HG03439 (cell line): Measurements from ENCODE around the gene OOSP2.
"Not testable (repeated sequence)": the region's sequence is repeated elsewhere in the genome, so short reads cannot be mapped to it uniquely, and the experiment has no call there.

Experiments used
- ATAC-seq: cut with Tn5 transposase; IDR thresholded peaks from one replicate; pipeline ENCODE4 v1.9.1; 2021; ENCODE audit warnings: mild to moderate bottlenecking, moderate library complexity; ENCODE audit not compliant: unreplicated experiment

The OOSP2 gene, protein sequence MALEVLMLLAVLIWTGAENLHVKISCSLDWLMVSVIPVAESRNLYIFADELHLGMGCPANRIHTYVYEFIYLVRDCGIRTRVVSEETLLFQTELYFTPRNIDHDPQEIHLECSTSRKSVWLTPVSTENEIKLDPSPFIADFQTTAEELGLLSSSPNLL

DNA sequence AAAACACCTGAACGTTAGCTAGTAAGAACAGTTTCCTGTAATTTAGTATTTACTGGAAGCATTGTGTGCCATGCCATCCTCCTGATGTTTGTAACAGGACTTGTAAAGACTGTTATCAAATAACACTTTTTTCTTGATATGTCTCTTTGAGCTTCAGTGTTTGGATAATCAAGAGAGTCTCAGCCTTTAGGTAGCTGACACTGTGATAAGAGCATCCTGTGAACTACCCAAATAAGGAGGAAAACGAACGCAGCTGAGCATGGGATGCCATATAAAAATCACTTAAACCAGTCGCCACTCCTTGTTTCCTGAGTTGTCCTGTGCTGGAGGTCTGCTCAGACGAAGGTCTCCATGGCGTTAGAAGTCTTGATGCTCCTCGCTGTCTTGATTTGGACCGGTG lies at the start of gene OOSP2:
TSS of gene OOSP2 (plus strand) at position 301 of the 400 bp plus-strand sequence. CDS start at position 352, 51 bp downstream.
- no peak for ATAC-seq

DNA sequence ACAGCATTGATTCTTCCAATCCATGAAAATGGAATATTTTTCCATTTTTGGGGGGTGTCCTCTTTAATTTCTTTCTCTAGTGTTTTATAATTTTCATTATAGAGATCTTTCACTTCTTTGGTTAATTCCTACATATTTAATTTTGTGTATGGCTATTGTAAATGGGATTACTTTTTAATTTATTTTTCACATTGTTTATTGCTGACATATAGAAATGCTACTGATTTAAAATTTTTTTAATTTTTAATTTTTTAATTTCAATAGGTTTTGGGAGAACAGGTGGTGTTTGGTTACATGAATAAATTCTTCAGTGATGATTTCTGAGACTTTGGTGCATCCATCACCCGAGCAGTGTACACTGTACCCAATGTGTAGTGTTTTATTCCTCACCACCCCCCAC lies 49.8 kb upstream of the OOSP2 start:
- ATAC-seq, result no peak

DNA sequence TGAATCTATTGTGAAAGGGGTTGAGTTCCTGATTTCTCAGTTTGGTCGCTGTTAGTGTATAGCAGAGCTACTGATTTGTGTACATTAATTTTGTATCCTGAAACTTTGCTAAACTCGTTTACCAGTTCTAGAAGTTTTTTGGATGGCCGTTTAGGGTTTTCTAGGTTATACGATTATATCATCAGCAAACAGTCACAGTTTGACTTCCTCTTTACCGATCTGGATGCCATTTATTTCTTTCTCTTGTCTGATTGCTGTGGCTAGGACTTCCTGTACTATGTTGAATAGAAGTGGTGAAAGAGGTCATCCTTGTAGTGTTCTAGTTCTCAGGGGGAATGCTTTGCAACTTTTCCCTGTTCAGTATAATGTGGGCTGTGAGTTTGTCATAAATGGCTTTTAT lies 47.8 kb upstream of the OOSP2 start:
- ATAC-seq, result no peak

DNA sequence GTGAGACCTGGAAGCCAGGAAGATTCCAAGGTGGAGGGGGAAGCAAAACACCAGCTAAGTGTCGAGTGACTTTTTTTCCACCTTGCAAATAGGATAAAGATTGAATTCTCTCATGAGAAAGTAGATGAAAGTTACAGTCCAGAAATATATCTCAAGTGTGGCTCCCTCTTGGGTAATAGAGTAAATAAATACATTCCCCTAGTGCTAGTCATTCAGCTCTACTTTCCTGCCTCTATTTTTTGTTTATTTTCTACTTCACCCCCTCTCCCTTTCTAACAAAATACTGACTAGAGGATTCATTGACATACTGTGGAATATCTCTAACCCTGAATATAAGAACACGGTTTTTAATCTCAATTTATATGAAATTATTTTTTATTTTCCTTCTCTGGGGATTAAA lies 42.4 kb upstream of the OOSP2 start:
- no peak for ATAC-seq

DNA sequence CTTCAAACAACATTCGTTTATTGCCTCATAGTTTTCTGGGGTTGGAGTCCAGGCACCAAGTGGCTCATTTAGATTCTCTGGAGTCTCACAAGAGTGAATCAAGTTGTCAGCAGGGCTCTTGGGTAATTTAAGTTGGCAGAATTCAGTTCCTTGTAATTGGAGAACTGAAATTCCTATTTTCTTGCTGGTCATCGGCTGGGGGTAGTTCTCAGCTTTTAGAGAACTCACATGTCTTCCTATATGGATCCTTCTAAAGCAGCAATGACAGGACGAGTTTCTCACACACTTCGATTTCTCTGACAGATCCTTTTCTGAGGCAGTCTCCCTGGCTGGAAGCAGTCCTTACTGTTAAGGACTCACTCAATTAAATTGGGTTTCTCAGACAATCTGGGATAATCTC lies 40.5 kb upstream of the OOSP2 start:
- no peak for ATAC-seq

DNA sequence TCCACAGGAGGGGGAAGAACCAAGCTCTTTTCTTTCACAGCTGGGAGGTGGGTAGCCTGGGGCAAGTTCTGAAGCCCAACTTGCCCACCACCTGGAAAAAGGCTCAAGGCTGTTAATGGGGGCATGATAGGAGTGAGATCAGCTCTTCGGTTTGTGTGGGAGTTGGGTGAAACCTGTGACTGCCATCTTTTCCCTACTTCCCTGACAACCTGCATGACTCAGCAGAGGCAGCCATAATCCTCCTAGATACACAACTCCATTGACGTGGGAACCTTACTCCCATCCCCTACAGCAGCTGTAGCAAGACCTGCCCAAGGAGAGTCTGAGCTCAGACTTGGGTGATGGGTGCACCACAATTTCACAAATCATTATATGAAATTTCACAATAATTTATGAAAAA lies 36.5 kb upstream of the OOSP2 start:
- no peak for ATAC-seq

DNA sequence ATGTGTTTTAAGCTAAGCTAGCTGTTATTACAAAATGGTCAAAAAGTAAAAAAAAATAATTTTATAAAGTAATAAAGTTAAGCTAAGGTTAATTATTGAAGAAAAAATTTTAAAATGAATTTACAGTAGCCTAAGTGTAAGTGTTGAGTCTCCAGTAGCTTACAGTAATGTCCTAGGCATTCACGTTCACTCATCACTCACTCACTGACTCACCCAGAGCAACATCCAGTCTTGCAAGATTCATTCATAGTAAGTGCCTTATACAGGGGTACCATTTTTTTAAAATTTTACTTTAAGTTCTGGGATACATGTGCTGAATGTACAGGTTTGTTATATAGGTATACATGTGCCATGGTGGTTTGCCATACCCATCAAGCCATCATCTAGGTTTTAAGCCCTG lies 34.8 kb upstream of the OOSP2 start:
- no peak for ATAC-seq

DNA sequence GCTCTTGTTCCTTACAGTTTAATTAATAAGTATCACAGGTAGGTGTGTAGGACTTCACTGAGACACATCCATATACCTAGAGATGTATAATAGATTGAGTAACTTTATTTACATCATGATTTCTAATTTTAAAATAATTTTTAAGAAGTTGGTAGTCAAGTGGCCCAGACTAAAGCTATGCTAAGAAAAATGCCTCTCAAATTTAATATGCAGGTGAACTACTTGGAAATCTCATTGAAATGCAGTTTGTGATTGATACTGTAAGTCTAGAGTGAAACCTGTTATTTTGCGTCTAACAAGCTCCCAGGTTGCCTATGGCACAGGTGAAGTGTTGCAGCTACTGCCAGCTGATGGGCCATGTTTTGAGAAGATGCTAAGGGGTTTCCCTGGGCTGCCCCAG lies 23.3 kb upstream of the OOSP2 start, which contains the start of gene OOSP4B:
TSS of gene OOSP4B (plus strand) at position 301 of the 400 bp plus-strand sequence.
- no peak for ATAC-seq

DNA sequence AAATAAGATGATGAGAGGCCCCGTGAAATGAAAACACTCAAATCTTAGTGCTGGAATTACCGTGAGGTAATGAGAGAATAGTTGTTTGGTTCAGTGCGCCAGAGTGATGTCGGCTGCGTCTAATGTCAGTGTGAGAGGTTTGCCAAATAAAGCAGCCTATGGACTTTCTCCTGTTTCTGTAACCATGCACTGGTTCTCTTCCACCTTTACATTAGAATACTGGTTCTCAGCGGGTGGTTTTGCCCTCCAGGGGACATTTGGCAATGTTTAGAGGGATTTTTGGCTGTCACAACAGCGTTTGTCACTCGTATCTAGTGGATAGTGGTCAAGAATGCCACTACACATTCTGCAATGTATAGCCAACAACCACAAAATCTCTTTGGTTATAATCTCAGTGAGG lies 22.2 kb upstream of the OOSP2 start:
- no peak for ATAC-seq

DNA sequence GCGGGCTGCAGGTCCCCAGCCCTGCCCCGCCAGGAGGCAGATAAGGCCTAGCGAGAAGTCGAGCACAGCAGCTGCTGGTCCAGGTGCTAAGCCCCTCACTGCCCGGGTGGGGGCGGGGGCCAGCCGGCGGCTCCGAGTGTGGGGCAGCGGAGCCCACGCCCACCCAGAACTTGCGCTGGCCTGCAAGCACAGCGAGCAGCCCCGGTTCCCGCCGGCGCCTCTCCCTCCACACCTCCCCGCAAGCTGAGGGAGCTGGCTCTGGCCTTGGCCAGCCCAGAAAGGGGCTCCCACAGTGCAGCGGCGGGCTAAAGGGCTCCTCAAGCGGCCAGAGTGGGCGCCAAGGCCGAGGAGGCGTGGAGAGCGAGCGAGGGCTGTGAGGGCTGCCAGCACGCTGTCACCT lies 19.8 kb upstream of the OOSP2 start:
- ATAC-seq, result not testable (repeated sequence)

DNA sequence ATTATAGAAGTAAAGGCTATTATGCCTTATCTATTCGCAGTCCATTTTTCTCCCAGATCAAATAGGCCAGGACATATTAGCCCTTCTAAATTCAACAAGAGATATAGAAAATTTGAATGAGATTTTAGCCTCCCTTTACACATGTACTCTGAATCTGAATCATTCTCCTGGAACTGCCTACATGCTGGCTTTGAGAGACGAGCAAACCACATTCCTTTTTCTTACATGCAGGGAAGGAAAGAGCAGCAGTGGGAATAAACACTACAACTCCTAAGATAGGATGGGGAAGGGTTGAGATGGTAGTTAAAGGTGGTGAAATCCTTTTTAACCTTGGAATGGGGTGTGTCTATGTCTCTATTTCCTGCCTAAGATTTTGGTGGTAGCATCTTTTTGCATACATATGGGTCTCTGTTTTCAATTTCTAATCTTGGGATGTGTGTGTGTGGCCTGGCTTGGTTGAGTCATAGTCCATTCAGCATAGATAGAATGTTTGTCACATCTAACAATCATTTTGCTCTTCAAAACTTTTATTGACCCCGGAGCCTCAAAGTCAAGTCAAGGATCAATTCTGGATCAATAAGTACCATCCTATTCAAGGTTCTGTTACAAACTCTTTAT lies 11.1 kb upstream of the OOSP2 start:
- no peak for ATAC-seq

DNA sequence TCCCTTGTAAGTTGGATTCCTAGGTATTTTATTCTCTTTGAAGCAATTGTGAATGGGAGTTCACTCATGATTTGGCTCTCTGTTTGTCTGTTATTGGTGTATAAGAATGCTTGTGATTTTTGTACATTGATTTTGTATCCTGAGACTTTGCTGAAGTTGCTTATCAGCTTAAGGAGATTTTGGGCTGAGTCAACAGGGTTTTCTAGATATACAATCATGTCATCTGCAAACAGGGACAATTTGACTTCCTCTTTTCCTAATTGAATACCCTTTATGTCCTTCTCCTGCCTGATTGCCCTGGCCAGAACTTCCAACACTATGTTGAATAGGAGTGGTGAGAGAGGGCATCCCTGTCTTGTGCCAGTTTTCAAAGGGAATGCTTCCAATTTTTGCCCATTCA lies 10.2 kb downstream of the OOSP2 start:
- not testable (repeated sequence) for ATAC-seq

DNA sequence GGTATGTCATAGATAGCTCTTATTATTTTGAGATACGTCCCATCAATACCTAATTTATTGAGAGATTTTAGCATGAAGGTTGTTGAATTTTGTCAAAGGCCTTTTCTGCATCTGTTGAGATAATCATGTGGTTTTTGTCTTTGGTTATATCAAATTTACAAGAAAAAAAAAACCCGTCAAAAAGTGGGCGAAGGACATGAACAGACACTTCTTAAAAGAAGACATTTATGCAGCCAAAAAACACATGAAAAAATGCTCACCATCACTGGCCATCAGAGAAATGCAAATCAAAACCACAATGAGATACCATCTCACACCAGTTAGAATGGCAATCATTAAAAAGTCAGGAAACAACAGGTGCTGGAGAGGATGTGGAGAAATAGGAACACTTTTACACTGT lies 10.6 kb downstream of the OOSP2 start:
- ATAC-seq, result not testable (repeated sequence)

DNA sequence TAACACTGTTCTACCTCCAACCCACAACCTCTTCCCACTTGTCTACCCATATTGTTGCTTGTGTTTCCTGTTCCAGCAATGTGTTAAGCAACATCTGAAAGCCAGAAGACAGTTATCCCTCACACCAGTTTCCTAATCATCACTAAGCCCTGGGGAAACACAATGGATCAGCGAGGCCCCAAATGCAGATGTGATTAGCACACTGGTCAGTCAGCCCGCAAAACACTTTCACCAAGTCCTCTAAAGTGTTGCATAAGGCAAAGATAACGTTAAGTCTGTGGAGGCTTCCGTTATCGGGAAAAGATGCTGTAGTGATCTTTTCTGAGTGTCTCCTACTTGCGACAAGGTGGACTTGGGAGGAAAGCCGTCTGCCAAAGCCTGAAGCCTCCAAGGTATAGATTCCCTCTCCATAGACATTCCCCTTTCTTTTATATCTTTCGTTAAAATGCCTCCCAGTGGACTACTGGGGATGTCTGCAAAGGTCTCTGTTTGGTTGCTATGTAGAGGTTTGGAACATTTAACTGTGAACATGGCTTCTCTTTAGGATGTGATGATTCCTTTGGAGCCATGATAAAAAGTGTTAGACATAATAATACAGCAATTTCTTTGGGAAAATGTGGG lies 16.2 kb downstream of the OOSP2 start, which contains the start of gene MS4A3:
TSS of gene MS4A3 (plus strand) at position 317 of the 621 bp plus-strand sequence. CDS start 4,496 bp downstream, outside the sequence.
- ATAC-seq, result no peak

DNA sequence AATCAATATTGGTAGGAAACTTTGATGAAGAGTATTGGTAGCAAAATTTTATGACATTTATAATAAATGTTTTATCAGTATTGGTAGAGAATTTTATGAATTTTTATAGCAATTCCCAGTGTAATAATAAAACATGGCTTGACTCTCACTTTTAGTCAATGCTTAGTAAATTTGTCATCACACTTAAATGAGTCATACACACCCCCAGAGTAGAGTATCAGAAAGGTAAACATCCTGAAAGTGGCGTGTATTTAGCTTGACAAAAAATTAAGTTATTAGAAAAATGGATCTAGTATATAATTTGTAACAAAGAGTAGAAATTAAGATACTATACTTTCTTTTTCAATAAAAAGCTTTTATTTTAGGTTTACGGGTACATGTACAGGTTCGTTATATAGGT lies 18.8 kb downstream of the OOSP2 start:
- no peak for ATAC-seq

DNA sequence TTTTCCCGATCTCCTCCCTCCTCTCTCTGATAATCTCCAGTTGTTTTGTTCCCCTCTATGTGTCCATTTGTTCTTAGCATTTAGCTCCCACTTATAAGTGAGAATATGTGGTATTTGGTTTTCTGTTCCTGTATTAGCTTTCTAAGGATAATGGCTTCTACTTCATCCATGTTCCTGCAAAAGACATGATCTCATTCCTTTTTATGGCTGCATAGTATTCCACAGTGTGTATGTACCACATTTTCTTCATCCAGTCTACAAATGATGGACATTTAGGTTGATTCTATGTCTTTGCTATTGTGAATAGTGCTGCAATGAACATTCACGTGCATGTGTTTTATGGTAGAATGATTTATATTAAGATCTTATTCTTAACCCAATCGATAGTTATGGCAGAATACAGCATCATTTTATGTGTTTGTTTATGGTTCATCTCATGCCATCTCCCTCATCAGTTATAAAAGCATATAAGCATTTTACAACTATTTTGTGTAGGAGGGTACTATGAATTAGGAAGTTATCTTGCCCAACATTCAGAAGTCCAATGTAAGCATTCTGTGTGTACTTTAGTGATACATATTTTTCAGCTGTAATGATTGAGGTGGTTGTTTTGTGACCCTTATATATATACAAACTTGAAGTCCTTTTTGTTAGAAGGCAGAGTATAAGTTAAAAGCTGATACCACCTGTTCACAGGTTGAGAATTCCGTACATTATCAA lies 19.5 kb downstream of the OOSP2 start:
- ATAC-seq, result no peak

DNA sequence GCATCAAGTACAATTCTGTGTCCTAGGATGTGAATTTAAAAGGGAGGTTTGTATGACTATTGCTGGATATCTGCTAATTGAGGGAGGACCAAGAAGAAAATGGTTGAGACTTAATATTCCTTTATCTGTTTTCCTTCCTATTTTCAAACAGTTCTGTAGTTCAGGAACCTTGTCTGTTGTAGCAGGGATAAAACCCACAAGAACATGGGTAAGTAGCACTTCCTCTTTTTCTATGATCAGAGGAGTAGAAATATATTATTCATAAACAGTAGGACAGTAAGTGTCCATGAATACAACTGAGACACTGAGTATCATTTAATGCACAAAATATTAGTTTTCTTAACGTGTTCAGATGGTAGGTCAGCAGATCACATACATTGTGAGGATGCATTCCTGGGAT lies 23.9 kb downstream of the OOSP2 start:
- ATAC-seq, result no peak

DNA sequence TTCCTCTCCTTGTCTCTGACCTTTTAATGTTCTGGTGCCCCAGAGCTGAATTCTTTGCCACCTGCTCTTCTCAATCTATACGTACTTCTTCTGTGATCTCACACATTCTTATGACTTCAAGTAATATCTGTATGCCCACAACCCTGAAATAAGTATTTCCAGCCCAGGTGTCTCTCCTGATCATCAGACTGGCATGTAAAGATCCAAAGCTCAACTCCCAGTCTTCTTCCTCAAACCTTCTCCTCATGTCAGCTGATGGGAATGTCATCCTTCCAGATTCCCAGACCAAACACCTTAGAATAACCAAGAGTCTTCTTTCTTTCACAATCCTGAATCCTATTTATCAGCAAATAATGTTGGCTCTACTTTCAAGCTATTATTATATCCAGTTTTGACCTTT lies 25.6 kb downstream of the OOSP2 start:
- ATAC-seq, result no peak

DNA sequence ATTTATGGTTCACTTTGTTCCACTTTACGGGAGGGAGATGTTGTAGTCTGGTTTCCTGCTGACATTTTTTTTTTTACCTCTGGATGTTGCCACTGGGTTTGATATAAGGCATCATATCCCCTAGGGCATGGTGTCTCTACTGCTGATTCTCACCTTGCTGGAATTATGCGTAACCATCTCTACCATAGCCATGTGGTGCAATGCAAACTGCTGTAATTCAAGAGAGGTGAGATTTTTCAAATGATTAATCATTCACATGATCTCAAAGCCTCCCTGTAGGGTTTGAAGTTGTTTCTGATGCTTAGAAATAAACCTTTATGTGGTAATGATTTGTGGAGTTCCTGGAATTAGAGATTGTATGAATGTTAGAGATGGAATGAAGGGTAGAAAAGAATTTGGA lies 29.2 kb downstream of the OOSP2 start:
- no peak for ATAC-seq

DNA sequence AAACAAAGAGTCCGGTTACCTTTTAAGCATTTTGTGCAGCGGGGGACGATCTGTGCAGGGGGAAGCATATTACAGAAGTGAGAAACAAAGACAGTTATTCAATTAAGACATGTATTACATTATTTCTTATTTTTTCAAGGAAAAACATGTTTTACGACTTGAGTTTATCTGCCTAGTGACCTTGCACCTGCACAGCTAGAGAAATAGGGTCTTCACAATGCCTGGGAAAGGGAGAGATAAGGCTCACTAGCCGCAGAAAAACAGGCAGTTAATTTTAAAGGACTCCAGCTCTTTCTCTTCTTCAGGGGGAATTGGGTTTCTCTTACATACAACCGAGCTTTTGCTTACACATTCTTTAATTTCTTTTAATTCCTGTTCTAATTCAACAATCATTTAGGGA lies 31.4 kb downstream of the OOSP2 start:
- not testable (repeated sequence) for ATAC-seq

DNA sequence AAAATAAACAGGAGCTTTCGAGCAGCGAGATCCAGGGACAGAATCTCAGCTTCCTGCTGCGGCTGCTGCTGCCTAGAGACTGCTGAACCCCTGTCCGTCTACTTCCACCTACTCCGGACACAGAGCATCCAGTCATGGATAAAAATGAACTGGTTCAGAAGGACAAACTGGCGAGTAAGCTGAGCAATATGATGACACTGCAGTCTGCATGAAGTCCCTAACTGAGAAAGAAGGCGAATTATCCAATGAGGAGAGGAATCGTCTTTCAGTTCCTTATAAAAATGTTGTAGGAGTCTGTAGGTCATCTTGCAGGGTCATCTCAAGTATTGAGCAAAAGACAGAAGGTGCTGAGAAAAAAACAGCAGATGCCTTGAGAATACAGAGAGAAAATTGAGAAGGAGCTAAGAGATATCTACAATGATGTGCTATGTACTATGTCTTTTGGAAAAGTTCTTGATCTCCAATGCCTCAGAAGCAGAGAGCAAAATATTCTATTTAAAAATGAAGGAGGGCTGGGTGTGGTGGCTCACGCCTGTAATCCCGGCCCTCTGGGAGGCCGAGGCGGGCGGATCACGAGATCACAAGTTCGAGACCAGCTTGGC lies 37.1 kb downstream of the OOSP2 start:
- ATAC-seq, result no peak
